Peyer's patch (tissue), 4 donors: Measurements from ENCODE around the gene PTPN12.

Source experiments
- CTCF ChIP-seq, 6 experiments: fragments of 450-650 bp in 4 of 6; fragments of 200-600 bp in 2 of 6; sonication (generic) in 1 of 6; IDR thresholded peaks; one replicate each; pipeline ENCODE4 v1.5.1; 2017 to 2019; ENCODE audit warnings: antibody characterized with exemption in 6 of 6, mild to moderate bottlenecking in 3 of 6, moderate library complexity in 1 of 6
- POLR2A ChIP-seq, 2 donors: fragments of 450-650 bp; IDR thresholded peaks; one replicate each; pipeline ENCODE4 v1.5.1; 2017; ENCODE audit warnings: antibody characterized with exemption in 2 of 2, mild to moderate bottlenecking in 2 of 2, moderate library complexity in 2 of 2

- TF ChIP-seq CTCF (IDR thresholded peaks at IDR 0.05): no peak
- no peak for TF ChIP-seq POLR2A (IDR thresholded peaks at IDR 0.05)
These were observed 146.9 kb downstream of the PTPN12 start for GRCh38 chr7:77684030-77684429.
